ENCODE results near the gene VSIG10L.

Gene VSIG10L

DNA sequence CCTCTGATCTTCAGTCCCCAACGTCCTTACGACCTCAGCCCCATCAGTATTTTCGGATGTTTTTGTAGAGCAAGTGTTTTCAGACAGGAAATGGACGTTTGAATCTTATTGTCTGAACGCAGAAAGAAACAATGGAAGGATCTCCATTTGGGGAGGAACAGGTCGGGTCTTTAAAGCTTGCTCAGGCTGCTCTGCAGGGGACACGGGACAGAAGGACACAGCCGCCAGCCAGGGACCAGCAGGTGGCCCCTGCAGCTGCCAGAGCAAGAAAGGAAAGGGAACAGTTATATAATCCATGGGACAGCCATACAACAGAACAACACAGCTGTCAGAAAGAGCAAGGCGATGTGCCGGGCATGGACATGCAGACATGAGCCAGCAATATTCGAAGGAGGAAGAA lies 49.0 kb downstream of the VSIG10L start:
- no peak overlapping the region for H3K27ac Mint-ChIP-seq
- H3K36me3 Mint-ChIP-seq, result no peaks in the 10 kb centered on the region
- H3K4me1 Mint-ChIP-seq, result no peaks in the 10 kb centered on the region
- no peak for ATAC-seq
- no peak overlapping the region for H3K4me3 Mint-ChIP-seq
- H3K27me3 Mint-ChIP-seq, result peaks cover 72% of the 10 kb centered on the region
- peaks cover 3% of the 10 kb centered on the region for H3K9me3 Mint-ChIP-seq

DNA sequence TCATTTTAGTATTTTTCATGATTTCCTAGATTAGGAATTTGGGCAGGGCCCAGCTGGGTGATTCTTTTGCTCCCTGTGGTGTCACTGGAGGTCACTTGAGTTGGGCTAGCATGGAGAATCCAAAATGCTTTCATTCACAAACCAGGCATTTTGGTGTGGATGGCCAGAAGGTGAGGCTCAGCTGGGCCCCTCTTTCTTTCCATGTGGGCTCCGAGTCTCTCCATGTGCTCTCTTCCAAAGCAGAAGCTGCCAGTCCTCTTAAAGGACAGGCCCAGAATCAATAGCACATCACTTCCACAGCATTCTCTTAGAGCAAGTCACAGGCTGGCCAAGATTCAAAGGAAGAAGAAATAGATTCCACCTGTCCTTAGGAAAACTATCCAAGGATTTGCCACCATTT lies 52.3 kb downstream of the VSIG10L start:
- Mint-ChIP-seq H3K4me1 (no peaks in the 10 kb centered on the region), H3K9me3 (peaks cover 3% of the 10 kb centered on the region), H3K27me3 (peaks cover 45% of the 10 kb centered on the region), H3K36me3 (no peaks in the 10 kb centered on the region), H3K27ac (no peak overlapping the region), H3K4me3 (no peak overlapping the region)
- no peak for ATAC-seq

- peaks cover 5% of the 10 kb centered on the region for H3K9me3 Mint-ChIP-seq
- no peak for ATAC-seq
- no peaks in the 10 kb centered on the region for H3K4me1 Mint-ChIP-seq
- H3K27ac Mint-ChIP-seq, result no peak overlapping the region
- no peaks in the 10 kb centered on the region for H3K36me3 Mint-ChIP-seq
- H3K27me3 Mint-ChIP-seq, result peaks cover 14% of the 10 kb centered on the region
- H3K4me3 Mint-ChIP-seq, result no peak overlapping the region
These were observed 56.3 kb downstream of the VSIG10L start for GRCh38 chr19:51285682-51286081.

DNA sequence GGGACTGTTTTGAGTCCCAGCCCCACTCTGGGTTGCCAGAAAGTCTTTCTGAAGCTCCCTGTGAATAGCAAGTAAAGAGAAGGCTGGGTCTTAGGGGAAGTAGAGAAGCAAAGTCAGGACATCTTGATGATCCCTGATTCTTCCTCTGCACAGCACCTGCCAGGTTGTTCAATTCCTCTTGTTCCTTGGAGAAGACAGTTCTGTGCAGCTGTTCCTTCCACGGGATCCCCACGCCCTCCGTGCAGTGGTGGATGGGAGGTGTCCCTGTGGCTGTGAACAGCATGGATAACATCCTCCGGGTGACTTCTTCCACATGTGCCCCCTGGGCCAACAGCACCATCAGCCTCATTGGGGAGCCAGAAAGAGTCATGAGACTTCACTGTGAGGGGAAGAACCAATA lies 59.6 kb downstream of the VSIG10L start:
- Mint-ChIP-seq H3K36me3 (no peaks in the 10 kb centered on the region), H3K4me1 (no peaks in the 10 kb centered on the region), H3K27me3 (peaks cover 15% of the 10 kb centered on the region)

More for the DNA sequence above, 59.6 kb downstream of the VSIG10L start:
- Mint-ChIP-seq H3K4me3 (no peak overlapping the region), H3K27ac (no peak overlapping the region), H3K9me3 (peaks cover 9% of the 10 kb centered on the region)
- ATAC-seq, result no peak
